Lung (tissue), 12 donors: ENCODE results near the gene ERBIN. TPM values are rescaled to one million over a fixed set of nuclear protein-coding genes. Genes with fewer than 3 reads are reported as not detected.
"Not testable (repeated sequence)": the region's sequence is repeated elsewhere in the genome, so short reads cannot be mapped to it uniquely, and the experiment has no call there.

Experiments used
- ATAC-seq: fragments of 200-7000 bp; cut with Tn5 transposase; one replicate; pipeline ENCODE4 v1.9.1; 2020; ENCODE audit warnings: moderate number of reproducible peaks; ENCODE audit not compliant: insufficient read depth, low FRiP score
- DNase-seq, 3 donors: peaks; one replicate each; pipeline ENCODE4 v3.0.0-alpha.2; 2013 to 2017
- H3K27ac ChIP-seq, 2 donors: one replicate each; pipeline ENCODE4 v1.5.1; 2013; ENCODE audit warnings: mild to moderate bottlenecking in 2 of 2, moderate library complexity in 2 of 2, control low read depth in 1 of 2, inconsistent platforms in 1 of 2, low read depth in 1 of 2, low read length in 1 of 2
- H3K27me3 ChIP-seq, 3 donors: one replicate each; pipeline ENCODE4 v1.5.1; 2013; ENCODE audit warnings: low read length in 2 of 3; ENCODE audit not compliant: control insufficient read depth in 3 of 3, insufficient read depth in 3 of 3
- H3K36me3 ChIP-seq, 4 donors: one replicate each; pipeline ENCODE4 v1.5.1; 2013; ENCODE audit warnings: low read length in 4 of 4, mild to moderate bottlenecking in 1 of 4, moderate library complexity in 1 of 4; ENCODE audit not compliant: control insufficient read depth in 4 of 4, insufficient read depth in 4 of 4
- H3K4me1 ChIP-seq, 5 donors: one replicate each; pipeline ENCODE4 v1.5.1; 2013; ENCODE audit warnings: low read length in 5 of 5, mild to moderate bottlenecking in 2 of 5, moderate library complexity in 1 of 5; ENCODE audit not compliant: control insufficient read depth in 5 of 5, insufficient read depth in 5 of 5
- H3K4me3 ChIP-seq: one replicate; pipeline ENCODE4 v1.5.1; 2013; ENCODE audit warnings: mild to moderate bottlenecking, control low read depth, moderate library complexity
- H3K9ac ChIP-seq, 2 donors: one replicate each; pipeline ENCODE4 v1.5.1; 2013; ENCODE audit warnings: low read length in 2 of 2, control low read depth in 1 of 2; ENCODE audit not compliant: insufficient read depth in 1 of 2
- H3K9me3 ChIP-seq, 4 donors: one replicate each; pipeline ENCODE4 v1.5.1; 2013; ENCODE audit warnings: low read length in 3 of 4, mild to moderate bottlenecking in 1 of 4, moderate library complexity in 1 of 4; ENCODE audit not compliant: control insufficient read depth in 4 of 4, insufficient read depth in 3 of 4
- CTCF ChIP-seq: IDR thresholded peaks from 2 replicates; pipeline ENCODE4 v1.5.1; 2012; ENCODE audit warnings: mild to moderate bottlenecking; ENCODE audit errors: control extremely low read depth, extremely low read depth
- WGBS, 2 donors: extraction: QIAGEN DNeasy Blood & Tissue Kit; methylation state at CpG; one replicate each; pipeline ENCODE4 v1.1.7; 2013; 5-methylcytosine and 5-hydroxymethylcytosine counted together
- polyA plus RNA-seq, 2 donors: library from polyadenylated mRNA; stranded (reverse); fragments of 200-250 nt; gene quantifications; one replicate each; pipeline ENCODE4 v1.2.1, GENCODE V29; 2013
- total RNA-seq, 2 donors: library from RNA; depleted of rRNA in 1 of 2; stranded (reverse); fragments of >200 nt in 1 of 2; gene quantifications; one replicate each; pipeline ENCODE4 v1.2.1, GENCODE V29; 2014 to 2021
- donor health status: control.
- donor health status: control.
- donor health status: Bipolar disorder and iron deficiency.
- donor health status: healthy.
- donor health status: DM: yes; HTN: yes; CAD: no.

ERBIN gene
- total and polyA plus RNA-seq, 4 donors: 13.8 to 235 (median 41.9) TPM

- 32 to 51% methylated on average over 3 of the region's 3 CpGs for WGBS, 2 donors
- H3K27me3 ChIP-seq: peaks cover 0 to 2% (median 0%) of the 10 kb centered on the region in 3 donors
- ATAC-seq: no peak
Measured at GRCh38 chr5:65910711-65911110, 15.7 kb upstream of the ERBIN start.

GRCh38 chr5:65912311-65912710 lies 14.1 kb upstream of the ERBIN start:
- DNase-seq (no peak), ATAC-seq (no peak)
- Histone ChIP-seq H3K36me3 (no peaks in the 10 kb centered on the region), H3K27me3 (no peaks in the 10 kb centered on the region), H3K4me3 (no peak overlapping the region), H3K4me1 (no peaks in the 10 kb centered on the region), H3K9ac (no peak overlapping the region), H3K27ac (no peak overlapping the region), H3K9me3 (no peaks in the 10 kb centered on the region)
- WGBS, 2 donors: 96 to 99% methylated on average over 3 of the region's 3 CpGs
- TF ChIP-seq CTCF: no peak

More at GRCh38 chr5:65910711-65911110, 15.7 kb upstream of the ERBIN start:
- no peak for DNase-seq
- H3K27ac ChIP-seq: no peak overlapping the region
- no peaks in the 10 kb centered on the region for H3K4me1 ChIP-seq
- H3K36me3 ChIP-seq: no peaks in the 10 kb centered on the region
- H3K4me3 ChIP-seq: no peak overlapping the region
- H3K9ac ChIP-seq: no peak overlapping the region
- H3K9me3 ChIP-seq: no peaks in the 10 kb centered on the region
- TF ChIP-seq CTCF: no peak

- Histone ChIP-seq H3K27ac (no peak overlapping the region), H3K27me3 (no peaks in the 10 kb centered on the region), H3K4me3 (no peak overlapping the region), H3K9ac (no peak overlapping the region), H3K4me1 (no peaks in the 10 kb centered on the region), H3K36me3 (no peaks in the 10 kb centered on the region), H3K9me3 (no peaks in the 10 kb centered on the region)
- no peak for TF ChIP-seq CTCF
- 64 to 84% methylated on average over 3 of the region's 3 CpGs for WGBS, 2 donors
- DNase-seq: peak in 1 of 3 donors; percentile 19
- ATAC-seq: no peak
Measured at GRCh38 chr5:65913519-65913918, 12.9 kb upstream of the ERBIN start.

- no peak for ATAC-seq
- no peak overlapping the region for H3K9ac ChIP-seq
Measured at GRCh38 chr5:65914641-65915196, 11.7 kb upstream of the ERBIN start.

GRCh38 chr5:65915661-65916060 lies 10.7 kb upstream of the ERBIN start:
- WGBS, 2 donors: 96 to 98% methylated on average over 6 of the region's 6 CpGs
- not testable (repeated sequence) for ATAC-seq, H3K27ac ChIP-seq, H3K9me3 ChIP-seq, H3K27me3 ChIP-seq, H3K9ac ChIP-seq, DNase-seq, H3K36me3 ChIP-seq, H3K4me1 ChIP-seq, H3K4me3 ChIP-seq

More at GRCh38 chr5:65914641-65915196, 11.7 kb upstream of the ERBIN start:
- Histone ChIP-seq H3K36me3 (no peaks in the 10 kb centered on the region), H3K27me3 (no peaks in the 10 kb centered on the region), H3K9me3 (no peaks in the 10 kb centered on the region), H3K27ac (no peak overlapping the region), H3K4me1 (no peaks in the 10 kb centered on the region), H3K4me3 (no peak overlapping the region)
- no peak for TF ChIP-seq CTCF
- no peak for DNase-seq
- WGBS, 2 donors: 50 to 57% methylated on average over 3 of the region's 3 CpGs
